K562 (cell line): ENCODE data around the gene KLK15. TPM values are rescaled to one million over a fixed set of nuclear protein-coding genes. Genes with fewer than 3 reads are reported as not detected.

Experiments
- ATAC-seq: fragments of 200-7000 bp; cut with Tn5 transposase; 3 replicates; pipeline ENCODE4 v1.9.1; 2020; ENCODE audit warnings: moderate library complexity
- BruUV-seq: library from RNA; stranded (reverse); fragments of 400-500 nt; replicated peaks from 2 replicates; lab custom pipeline; 2021; lab: Mats Ljungman, UMichigan
- CTCF ChIA-PET: fragments of 300-600 bp; formaldehyde crosslinking; extraction: SDS; loops from one replicate; lab custom pipeline; 2021; ENCODE audit warnings: low intra/inter-chr PET ratio; lab: Yijun Ruan, JAX
- POLR2A ChIA-PET: fragments of 300-600, 350-650 bp; sonication (Branson Sonifier 250); formaldehyde crosslinking; extraction: SDS; loops from one replicate; lab custom pipeline; 2021; ENCODE audit warnings: antibody characterized with exemption, inconsistent platforms; lab: Yijun Ruan, JAX
- DNase-seq, 4 experiments: peaks; one replicate each; pipeline versions ENCODE4 v3.0.0 to v3.0.0-alpha.2; 2011 to 2018; ENCODE audit warnings: low spot score in 3 of 4, mixed read lengths in 3 of 4; ENCODE audit errors: extremely low read depth in 1 of 4
- FAIRE-seq: peaks from 2 replicates; lab custom pipeline; 2011; peaks lifted over from hg19 to GRCh38; lab: Jason Lieb, UNC
- H2AFZ ChIP-seq: 2 replicates; pipeline ENCODE4 v1.6.0; 2011; ENCODE audit warnings: low read depth, low read length, control low read depth, inconsistent platforms
- H3K27ac ChIP-seq: fragments of 200-600 bp; 3 replicates; pipeline ENCODE4 v1.8.0; 2011; ENCODE audit warnings: low read depth, mild to moderate bottlenecking, control low read depth, inconsistent platforms, low read length, moderate library complexity, mixed read lengths; ENCODE audit errors: extremely low read depth
- H3K27me3 ChIP-seq, 2 experiments: fragments of 300-600 bp in 1 of 2; 2 replicates in 1 of 2; 3 replicates in 1 of 2; pipeline versions ENCODE4 v1.6.0 to v1.8.0; 2011; ENCODE audit warnings: inconsistent platforms in 2 of 2, low read length in 2 of 2, mild to moderate bottlenecking in 1 of 2, mixed read lengths in 1 of 2, moderate library complexity in 1 of 2; ENCODE audit not compliant: control insufficient read depth in 2 of 2, insufficient read depth in 2 of 2
- H3K36me3 ChIP-seq: fragments of 300-600 bp; 3 replicates; pipeline ENCODE4 v1.8.0; 2011; ENCODE audit warnings: mild to moderate bottlenecking, low read length, inconsistent platforms; ENCODE audit not compliant: control insufficient read depth, insufficient read depth
- H3K4me1 ChIP-seq, 2 experiments: fragments of 200-600 bp in 1 of 2; replicated peaks in 1 of 2; 2 replicates in 1 of 2; 3 replicates in 1 of 2; pipeline versions ENCODE4 v1.5.1 to v1.8.0; 2011; ENCODE audit warnings: inconsistent platforms in 2 of 2, low read length in 2 of 2, mild to moderate bottlenecking in 1 of 2, mixed read lengths in 1 of 2, moderate library complexity in 1 of 2; ENCODE audit not compliant: control insufficient read depth in 2 of 2, insufficient read depth in 2 of 2
- H3K4me2 ChIP-seq: 2 replicates; pipeline ENCODE4 v1.6.1; 2011; ENCODE audit warnings: low read length, control low read depth, inconsistent platforms, mixed read lengths; ENCODE audit not compliant: insufficient read depth
- H3K4me3 ChIP-seq: fragments of 200-600 bp; sonication (generic), shearing (Covaris generic); 2 replicates; pipeline ENCODE4 v1.5.1; 2016; ENCODE audit warnings: control low read depth, inconsistent platforms
- H3K79me2 ChIP-seq: fragments of 200-600 bp; 3 replicates; pipeline ENCODE4 v1.8.0; 2011; ENCODE audit warnings: low read length, inconsistent platforms; ENCODE audit not compliant: control insufficient read depth, insufficient read depth
- H3K9ac ChIP-seq, 2 experiments: 2 replicates each; pipeline versions ENCODE4 v1.6.0 to v1.6.1; 2011; ENCODE audit warnings: low read depth in 2 of 2, low read length in 2 of 2, control low read depth in 1 of 2, inconsistent platforms in 1 of 2, mild to moderate bottlenecking in 1 of 2, mixed read lengths in 1 of 2; ENCODE audit not compliant: insufficient read depth in 1 of 2
- H3K9me1 ChIP-seq: one replicate; pipeline ENCODE4 v1.6.0; 2011; ENCODE audit warnings: inconsistent platforms, mild to moderate bottlenecking, low read length, moderate library complexity; ENCODE audit not compliant: control insufficient read depth, insufficient read depth
- H3K9me3 ChIP-seq: replicated peaks from 2 replicates; pipeline ENCODE4 v1.5.1; 2011; ENCODE audit warnings: low read depth, low read length, inconsistent platforms; ENCODE audit not compliant: control insufficient read depth, insufficient read depth
- H4K20me1 ChIP-seq: replicated peaks from 2 replicates; pipeline ENCODE4 v1.6.1; 2011; ENCODE audit warnings: low read length, inconsistent platforms, mixed read lengths; ENCODE audit not compliant: control insufficient read depth, insufficient read depth
- C11orf30 ChIP-seq: fragments of 450-650 bp; IDR thresholded peaks from 2 replicates; pipeline ENCODE4 v1.6.1; 2016; ENCODE audit warnings: low read depth, mild to moderate bottlenecking
- CBFA2T3 ChIP-seq: fragments of 450-650 bp; IDR thresholded peaks from 2 replicates; pipeline ENCODE4 v1.6.1; 2017
- HSF4 ChIP-seq: fragments of 250-450 bp; sonication (Bioruptor Pico); IDR thresholded peaks from 2 replicates; pipeline ENCODE4 v2.1.2; 2022; ENCODE audit warnings: mild to moderate bottlenecking, moderate library complexity, borderline replicate concordance
- MTA1 ChIP-seq: fragments of 450-650 bp; IDR thresholded peaks from 2 replicates; pipeline ENCODE4 v1.6.1; 2017; ENCODE audit warnings: borderline replicate concordance
- TAF7 ChIP-seq: fragments of 450-650 bp; IDR thresholded peaks from 2 replicates; pipeline ENCODE4 v1.6.1; 2016; ENCODE audit warnings: missing genetic modification characterization, missing compliant biosample characterization
- TGIF2 ChIP-seq: sonication (generic); formaldehyde crosslinking; IDR thresholded peaks from 2 replicates; pipeline ENCODE4 v1.8.1; 2022; ENCODE audit warnings: mild to moderate bottlenecking, missing genetic modification reagents, moderate library complexity
- WGBS: fragments of 100-300 bp; shearing (Covaris generic); methylation state at CpG from one replicate; pipeline ENCODE4 v1.1.6; 2016; ENCODE audit warnings: low coverage, mixed read lengths; ENCODE audit not compliant: insufficient coverage; ENCODE audit errors: missing lambda C conversion rate; 5-methylcytosine and 5-hydroxymethylcytosine counted together
- in situ Hi-C: fragments of 300-500 bp; cut with MboI; formaldehyde crosslinking; loops from 4 replicates; pipeline ENCODE4 v1.15.0; 2018; ENCODE audit warnings: inconsistent platforms, mixed read lengths
- intact Hi-C: fragments of 100-400 bp; cut with micrococcal nuclease; formaldehyde crosslinking; loops from 2 replicates; pipeline ENCODE4 v1.14.2; 2022
- polyA plus RNA-seq, 8 experiments: library from polyadenylated mRNA; depleted of rRNA in 4 of 8; stranded (reverse) in 5 of 8; unstranded in 3 of 8; fragments of >200 nt; fragmentation: Nextera tagmentation in 2 of 8; fragmentation: Illumina TruSeq in 1 of 8; extraction: Ambion mirVana in 2 of 8; extraction: Trizol in 1 of 8; gene quantifications; 2 replicates each; pipeline versions ENCODE4 v1.2.1 to v1.2.3, GENCODE V29; 2011 to 2014; ENCODE audit warnings: inconsistent platforms in 1 of 8, missing spikeins in 1 of 8
- total RNA-seq, 7 experiments: library from RNA; depleted of rRNA in 6 of 7; stranded (reverse); fragments of >200 nt in 6 of 7; fragmentation: Illumina TruSeq in 2 of 7; extraction: Trizol in 2 of 7; gene quantifications; 2 replicates each; pipeline versions ENCODE4 v1.2.1 to v1.2.3, GENCODE V29; 2011 to 2021; ENCODE audit warnings: low replicate concordance in 1 of 7
- TF ChIP-seq, protein P1 (sequence below), 2 experiments: fragments of 450-650 bp in 1 of 2; sonication (generic) in 1 of 2; formaldehyde crosslinking in 1 of 2; IDR thresholded peaks; 2 replicates each; pipeline versions ENCODE4 v1.7.1 to v1.9.0; 2016 to 2022; ENCODE audit warnings: inconsistent platforms in 1 of 2, mild to moderate bottlenecking in 1 of 2, missing genetic modification reagents in 1 of 2

The KLK15 gene
- total and polyA plus RNA-seq, 9 of the 15 experiments (the other 6 are each of a cell fraction or from before 2014, with no cell fraction given), result not detected

GRCh38 chr19:50818859-50819472, 14.4 kb downstream of the KLK15 start:
- Histone ChIP-seq H3K4me3 (no peak overlapping the region), H3K9me1 (peaks cover 2% of the 10 kb centered on the region), H3K4me1 (peaks cover 52 to 72% of the 10 kb centered on the region in 2 experiments), H3K9ac (peak overlapping the region in 1 of 2 experiments; percentile 28; a peak in 1 of 4 replicates), H3K36me3 (no peaks in the 10 kb centered on the region), H3K4me2 (peak overlapping the region; percentile 93), H3K27me3 (no peaks in the 10 kb centered on the region; a peak in 1 of 5 replicates), H4K20me1 (no peaks in the 10 kb centered on the region), H3K9me3 (peaks cover 8% of the 10 kb centered on the region), H3K27ac (no peak overlapping the region), H2AFZ (no peak overlapping the region), H3K79me2 (0 out of 3 replicates have a peak, but pooled peaks cover 6% of the 10 kb centered on the region)
- BruUV-seq, result no TSS peak
- POLR2A ChIA-PET, result interaction anchor here (1.1 to 8.6 kb wide), 3 partner anchors 8 to 16 kb away, joined by 3 to 70 read pairs (median 3); no protein-coding TSS in a partner anchor
- in situ Hi-C loops, result no loop called here
- intact Hi-C loops, result no loop called here
- no peak for FAIRE-seq
- CTCF ChIA-PET, result no interaction called here
- no peak for ATAC-seq
- no peak for DNase-seq
- 62% methylated on average over 11 of the region's 12 CpGs for WGBS
- TF ChIP-seq C11orf30 (no peak), MTA1 (no peak), TAF7 (tag) (no peak), CBFA2T3 (peak; percentile 27; the same call in 1 of the 2 replicates), HSF4 (CRISPR knock-in tag) (no peak), TGIF2 (CRISPR knock-in tag) (no peak)
- TF ChIP-seq, protein P1, sequence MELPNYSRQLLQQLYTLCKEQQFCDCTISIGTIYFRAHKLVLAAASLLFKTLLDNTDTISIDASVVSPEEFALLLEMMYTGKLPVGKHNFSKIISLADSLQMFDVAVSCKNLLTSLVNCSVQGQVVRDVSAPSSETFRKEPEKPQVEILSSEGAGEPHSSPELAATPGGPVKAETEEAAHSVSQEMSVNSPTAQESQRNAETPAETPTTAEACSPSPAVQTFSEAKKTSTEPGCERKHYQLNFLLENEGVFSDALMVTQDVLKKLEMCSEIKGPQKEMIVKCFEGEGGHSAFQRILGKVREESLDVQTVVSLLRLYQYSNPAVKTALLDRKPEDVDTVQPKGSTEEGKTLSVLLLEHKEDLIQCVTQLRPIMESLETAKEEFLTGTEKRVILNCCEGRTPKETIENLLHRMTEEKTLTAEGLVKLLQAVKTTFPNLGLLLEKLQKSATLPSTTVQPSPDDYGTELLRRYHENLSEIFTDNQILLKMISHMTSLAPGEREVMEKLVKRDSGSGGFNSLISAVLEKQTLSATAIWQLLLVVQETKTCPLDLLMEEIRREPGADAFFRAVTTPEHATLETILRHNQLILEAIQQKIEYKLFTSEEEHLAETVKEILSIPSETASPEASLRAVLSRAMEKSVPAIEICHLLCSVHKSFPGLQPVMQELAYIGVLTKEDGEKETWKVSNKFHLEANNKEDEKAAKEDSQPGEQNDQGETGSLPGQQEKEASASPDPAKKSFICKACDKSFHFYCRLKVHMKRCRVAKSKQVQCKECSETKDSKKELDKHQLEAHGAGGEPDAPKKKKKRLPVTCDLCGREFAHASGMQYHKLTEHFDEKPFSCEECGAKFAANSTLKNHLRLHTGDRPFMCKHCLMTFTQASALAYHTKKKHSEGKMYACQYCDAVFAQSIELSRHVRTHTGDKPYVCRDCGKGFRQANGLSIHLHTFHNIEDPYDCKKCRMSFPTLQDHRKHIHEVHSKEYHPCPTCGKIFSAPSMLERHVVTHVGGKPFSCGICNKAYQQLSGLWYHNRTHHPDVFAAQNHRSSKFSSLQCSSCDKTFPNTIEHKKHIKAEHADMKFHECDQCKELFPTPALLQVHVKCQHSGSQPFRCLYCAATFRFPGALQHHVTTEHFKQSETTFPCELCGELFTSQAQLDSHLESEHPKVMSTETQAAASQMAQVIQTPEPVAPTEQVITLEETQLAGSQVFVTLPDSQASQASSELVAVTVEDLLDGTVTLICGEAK (IDR thresholded peaks at IDR 0.05), result no peak
- TF ChIP-seq, protein P1 (CRISPR knock-in tag; IDR thresholded peaks at IDR 0.05), result no peak
